GM23248 (cell line): Measurements from ENCODE around the gene ARRDC1. TPM values are rescaled to one million over a fixed set of nuclear protein-coding genes. Genes with fewer than 3 reads are reported as not detected.

Source experiments
- DNase-seq: peaks from one replicate; pipeline ENCODE4 v3.0.0-alpha.2; 2015
- H2AFZ ChIP-seq: fragments of 200-600 bp; sonication (generic); 2 replicates; pipeline ENCODE4 v1.6.1; 2016; ENCODE audit warnings: antibody characterized with exemption
- H3F3A ChIP-seq: fragments of 200-600 bp; sonication (generic); 2 replicates; pipeline ENCODE4 v1.6.1; 2016; ENCODE audit warnings: mild to moderate bottlenecking, antibody characterized with exemption, mixed run types; ENCODE audit not compliant: insufficient read depth
- H3K27ac ChIP-seq: fragments of 200-600 bp; sonication (generic); 2 replicates; pipeline ENCODE4 v1.5.1; 2016; ENCODE audit warnings: mild to moderate bottlenecking
- H3K27me3 ChIP-seq: fragments of 200-600 bp; sonication (generic); replicated peaks from 2 replicates; pipeline ENCODE4 v1.6.1; 2016; ENCODE audit warnings: mild to moderate bottlenecking; ENCODE audit not compliant: insufficient read depth
- H3K36me3 ChIP-seq: fragments of 200-600 bp; sonication (generic); 2 replicates; pipeline ENCODE4 v1.6.1; 2016; ENCODE audit warnings: low read depth, mild to moderate bottlenecking
- H3K4me1 ChIP-seq: fragments of 200-600 bp; sonication (generic); 2 replicates; pipeline ENCODE4 v1.6.1; 2016; ENCODE audit warnings: mild to moderate bottlenecking; ENCODE audit not compliant: insufficient read depth
- H3K4me2 ChIP-seq: fragments of 200-600 bp; sonication (generic); one replicate; pipeline ENCODE4 v1.6.1; 2016; ENCODE audit warnings: mild to moderate bottlenecking; ENCODE audit not compliant: unreplicated experiment
- H3K4me3 ChIP-seq: fragments of 200-600 bp; sonication (generic); 2 replicates; pipeline ENCODE4 v1.5.1; 2016; ENCODE audit warnings: mild to moderate bottlenecking
- H3K79me2 ChIP-seq: fragments of 200-600 bp; sonication (generic); 2 replicates; pipeline ENCODE4 v1.6.1; 2016; ENCODE audit warnings: mild to moderate bottlenecking; ENCODE audit not compliant: insufficient read depth
- H3K9ac ChIP-seq: fragments of 200-600 bp; sonication (generic); 2 replicates; pipeline ENCODE4 v1.6.1; 2016; ENCODE audit warnings: mild to moderate bottlenecking
- H3K9me2 ChIP-seq: fragments of 200-600 bp; sonication (generic); 2 replicates; pipeline ENCODE4 v1.6.1; 2016; ENCODE audit warnings: mixed run types, mild to moderate bottlenecking, moderate library complexity; ENCODE audit not compliant: insufficient read depth
- H3K9me3 ChIP-seq: fragments of 200-600 bp; sonication (generic); one replicate; pipeline ENCODE4 v1.6.1; 2017; ENCODE audit warnings: low read depth
- H4K20me1 ChIP-seq: fragments of 200-600 bp; sonication (generic); 2 replicates; pipeline ENCODE4 v1.6.0; 2016; ENCODE audit not compliant: insufficient read depth
- EZH2 ChIP-seq: fragments of 200-600 bp; sonication (generic); IDR thresholded peaks from 2 replicates; pipeline ENCODE4 v1.6.1; 2018; ENCODE audit warnings: antibody characterized with exemption, mild to moderate bottlenecking; ENCODE audit not compliant: insufficient read depth, poor library complexity, severe bottlenecking
- EZH2phosphoT487 ChIP-seq: fragments of 200-600 bp; sonication (generic); IDR thresholded peaks from 2 replicates; pipeline ENCODE4 v1.6.1; 2018; ENCODE audit warnings: antibody characterized with exemption, moderate library complexity, mild to moderate bottlenecking, low read depth; ENCODE audit not compliant: insufficient read depth
- WGBS, 2 experiments: methylation state at CpG; one replicate each; pipeline ENCODE4 v1.1.6; 2015 to 2017; ENCODE audit warnings: low lambda C conversion rate in 2 of 2, low coverage in 1 of 2; ENCODE audit errors: missing lambda C conversion rate in 2 of 2; 5-methylcytosine and 5-hydroxymethylcytosine counted together
- in situ Hi-C: fragments of 300-500 bp; cut with MboI; formaldehyde crosslinking; loops from 2 replicates; pipeline ENCODE4 v1.15.0; 2020
- polyA plus RNA-seq: library from polyadenylated mRNA; unstranded; fragments of >200 nt; fragmentation: Nextera tagmentation; extraction: Ambion mirVana; gene quantifications from 2 replicates; pipeline ENCODE4 v1.2.1, GENCODE V29; 2016
- total RNA-seq: library from RNA; depleted of rRNA; stranded (reverse); fragments of >200 nt; shearing (Covaris generic); gene quantifications from 2 replicates; pipeline ENCODE4 v1.2.3, GENCODE V29; 2014

Gene ARRDC1
- total and polyA plus RNA-seq, 2 experiments from 2014 or later = 21.0 to 26.9 TPM

GRCh38 chr9:137638680-137639079, 33.2 kb downstream of the ARRDC1 start:
- peak overlapping the region; percentile 58 for H3K4me3 ChIP-seq

DNA sequence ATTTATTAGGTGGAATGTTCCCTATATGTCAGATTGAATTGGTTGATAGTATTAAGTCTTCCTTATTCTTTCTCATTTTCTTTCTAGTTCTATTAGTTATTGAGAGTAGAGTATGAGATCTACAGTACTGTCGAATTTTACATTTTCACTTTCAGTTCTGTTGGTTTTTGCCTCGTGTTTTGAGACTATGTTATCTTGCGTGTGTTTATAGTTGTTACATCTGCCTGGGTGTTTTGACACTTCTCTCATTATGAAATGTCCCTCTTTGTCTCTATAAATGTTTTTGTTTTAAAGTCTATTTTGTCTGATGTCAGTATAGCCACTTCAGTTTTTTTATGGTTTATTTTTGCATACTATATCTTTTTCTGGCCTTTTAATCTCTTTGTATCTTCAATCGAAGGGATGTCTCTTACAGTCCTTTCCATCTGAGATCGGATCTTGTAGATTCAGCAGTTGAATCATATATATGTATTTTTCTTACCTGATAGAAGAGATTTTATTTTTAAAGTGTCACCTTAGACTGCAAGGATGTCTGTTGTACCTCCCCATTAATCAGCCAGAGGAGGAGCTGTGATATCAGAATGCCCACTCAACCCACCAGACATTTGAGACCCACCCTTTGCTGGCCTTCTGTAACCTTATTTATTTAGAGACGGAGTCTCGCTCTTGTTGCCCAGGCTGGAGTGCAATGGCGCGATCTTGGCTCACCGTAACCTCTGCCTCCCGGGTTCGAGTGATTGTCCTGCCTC, 34.0 kb downstream of the ARRDC1 start:
- H3K27ac ChIP-seq = 0 out of 2 replicates have a peak overlapping the region, but pooled peaks have one; percentile 1
- in situ Hi-C loops = no loop called here
- peak overlapping the region; percentile 58 for H3K9ac ChIP-seq
- H3K36me3 ChIP-seq = no peaks in the 10 kb centered on the region; the same call in 1 of the 2 replicates
- H3K9me2 ChIP-seq = no peaks in the 10 kb centered on the region
- DNase-seq = peak; percentile 27
- H3F3A ChIP-seq = no peaks in the 10 kb centered on the region
- H3K4me2 ChIP-seq = peak overlapping the region; percentile 54
- H3K9me3 ChIP-seq = no peaks in the 10 kb centered on the region
- TF ChIP-seq EZH2 (no peak), EZH2phosphoT487 (no peak)
- peaks cover 100% of the 10 kb centered on the region for H3K79me2 ChIP-seq
- peaks cover 6% of the 10 kb centered on the region; the same call in 1 of the 2 replicates for H3K4me1 ChIP-seq
- H3K27me3 ChIP-seq = no peaks in the 10 kb centered on the region
- peak overlapping the region; percentile 58 for H3K4me3 ChIP-seq
- H4K20me1 ChIP-seq = peaks cover 8% of the 10 kb centered on the region; the same call in 1 of the 2 replicates
- 79 to 82% methylated on average over 12 of the region's 12 CpGs for WGBS, 2 experiments
- H2AFZ ChIP-seq = no peak overlapping the region

More at GRCh38 chr9:137638680-137639079, 33.2 kb downstream of the ARRDC1 start:
- Histone ChIP-seq H3K27me3 (no peaks in the 10 kb centered on the region), H3K9ac (peak overlapping the region; percentile 58), H3K9me3 (no peaks in the 10 kb centered on the region), H3K79me2 (peaks cover 100% of the 10 kb centered on the region), H3F3A (no peaks in the 10 kb centered on the region), H3K4me2 (peak overlapping the region; percentile 54), H3K9me2 (no peaks in the 10 kb centered on the region), H4K20me1 (peaks cover 8% of the 10 kb centered on the region; the same call in 1 of the 2 replicates), H2AFZ (no peak overlapping the region), H3K4me1 (peaks cover 6% of the 10 kb centered on the region; the same call in 1 of the 2 replicates), H3K36me3 (no peaks in the 10 kb centered on the region; the same call in 1 of the 2 replicates), H3K27ac (no peak overlapping the region)
- TF ChIP-seq EZH2 = no peak
- no peak for TF ChIP-seq EZH2phosphoT487
- in situ Hi-C loops = no loop called here
- WGBS, 2 experiments = 91 to 93% methylated on average over 6 of the region's 6 CpGs
- no peak for DNase-seq

DNA sequence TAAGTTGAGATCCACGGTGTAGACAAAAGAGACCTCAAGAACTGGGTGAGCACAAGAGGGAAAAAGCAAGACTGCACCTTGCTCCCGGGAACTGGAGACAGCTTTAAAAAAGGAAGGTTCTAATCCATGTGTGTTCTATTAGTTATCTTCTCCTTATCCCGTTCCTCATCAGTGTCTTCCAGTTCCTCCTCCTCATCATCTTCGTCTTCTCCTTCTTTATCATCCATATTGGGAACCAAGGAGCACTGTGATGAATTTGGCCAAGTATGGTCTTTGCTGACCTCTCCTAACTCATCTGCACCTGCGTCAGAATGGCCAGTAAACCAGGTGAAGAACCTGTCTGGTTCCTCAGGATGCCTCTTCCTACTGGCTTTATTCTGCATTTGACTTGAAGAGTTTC, 35.4 kb downstream of the ARRDC1 start:
- no peak for TF ChIP-seq EZH2phosphoT487
- no peak for TF ChIP-seq EZH2
- Histone ChIP-seq H3K27me3 (no peaks in the 10 kb centered on the region), H3K9me3 (no peaks in the 10 kb centered on the region), H3K79me2 (peaks cover 100% of the 10 kb centered on the region), H4K20me1 (peaks cover 8% of the 10 kb centered on the region; the same call in 1 of the 2 replicates), H3K4me2 (no peak overlapping the region), H3F3A (no peaks in the 10 kb centered on the region), H3K4me1 (peaks cover 6% of the 10 kb centered on the region; the same call in 1 of the 2 replicates), H3K9me2 (no peaks in the 10 kb centered on the region), H3K36me3 (no peaks in the 10 kb centered on the region; the same call in 1 of the 2 replicates), H3K4me3 (no peak overlapping the region), H2AFZ (no peak overlapping the region), H3K27ac (no peak overlapping the region), H3K9ac (no peak overlapping the region)
- in situ Hi-C loops = no loop called here
- WGBS, 2 experiments = 97 to 99% methylated on average over 5 of the region's 5 CpGs
- no peak for DNase-seq

DNA sequence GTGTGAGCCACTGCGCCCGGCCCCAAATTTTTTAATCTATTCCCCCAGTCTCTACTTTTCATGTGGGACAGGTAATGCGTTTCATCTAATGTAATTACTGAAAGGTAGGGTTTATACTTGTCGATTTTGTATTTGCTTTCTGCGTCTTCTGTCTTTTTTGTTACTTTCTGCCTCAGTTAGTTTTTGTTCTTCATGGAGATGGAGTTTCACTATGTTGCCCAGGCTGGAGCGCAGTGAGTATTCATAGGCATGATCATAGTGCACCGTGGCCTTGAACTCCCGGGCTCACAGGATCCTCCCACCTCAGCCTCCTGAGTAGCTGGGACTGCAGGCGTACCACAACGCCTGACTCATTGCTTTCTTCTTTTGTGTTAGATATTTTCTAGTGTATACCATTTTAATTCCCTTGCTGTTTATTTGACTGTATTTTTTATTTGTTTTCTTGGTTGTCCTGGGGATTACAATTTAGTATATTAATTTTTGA, 36.7 kb downstream of the ARRDC1 start:
- WGBS, 2 experiments = 97 to 99% methylated on average over 10 of the region's 10 CpGs
- no peak overlapping the region for H3K9ac ChIP-seq
- no peak overlapping the region for H3K4me2 ChIP-seq
- H3K9me2 ChIP-seq = no peaks in the 10 kb centered on the region
- in situ Hi-C loops = no loop called here
- no peak overlapping the region for H3K4me3 ChIP-seq
- H3K27me3 ChIP-seq = no peaks in the 10 kb centered on the region
- TF ChIP-seq EZH2 (no peak), EZH2phosphoT487 (no peak)
- H2AFZ ChIP-seq = no peak overlapping the region
- peaks cover 6% of the 10 kb centered on the region; the same call in 1 of the 2 replicates for H3K4me1 ChIP-seq
- H3K79me2 ChIP-seq = peaks cover 100% of the 10 kb centered on the region
- no peaks in the 10 kb centered on the region for H3F3A ChIP-seq
- no peak overlapping the region for H3K27ac ChIP-seq
- H3K9me3 ChIP-seq = no peaks in the 10 kb centered on the region
- no peak for DNase-seq
- H3K36me3 ChIP-seq = no peaks in the 10 kb centered on the region; the same call in 1 of the 2 replicates
- H4K20me1 ChIP-seq = peaks cover 8% of the 10 kb centered on the region; the same call in 1 of the 2 replicates
